Panc1 (cell line): Measurements from ENCODE around the gene BLOC1S2. TPM values are rescaled to one million over a fixed set of nuclear protein-coding genes. Genes with fewer than 3 reads are reported as not detected.

ENCODE experiments used
- ATAC-seq: fragments of 200-7000 bp; cut with Tn5 transposase; 2 replicates; pipeline ENCODE4 v1.9.1; 2020; ENCODE audit warnings: mild to moderate bottlenecking, moderate library complexity
- BruUV-seq: library from RNA; stranded (reverse); fragments of 400-500 nt; replicated peaks from 2 replicates; lab custom pipeline; 2021; lab: Mats Ljungman, UMichigan
- CTCF ChIA-PET: fragments of 300-600 bp; sonication (Branson Sonifier 250); formaldehyde crosslinking; loops from one replicate; lab custom pipeline; 2022; ENCODE audit warnings: antibody characterized with exemption; lab: Charles Lee
- POLR2A ChIA-PET: fragments of 300-600 bp; sonication (Branson Sonifier 250); formaldehyde crosslinking; loops from one replicate; lab custom pipeline; 2022; ENCODE audit warnings: antibody characterized with exemption; lab: Charles Lee
- DNase-seq: peaks from one replicate; pipeline ENCODE4 v3.0.0-alpha.2; 2010; ENCODE audit warnings: low read depth, low spot score
- H3K27ac ChIP-seq: 2 replicates; pipeline ENCODE4 v1.5.1; 2011; ENCODE audit warnings: mild to moderate bottlenecking, low read length, inconsistent platforms
- H3K27me3 ChIP-seq: fragments of 200-500 bp; sonication (Bioruptor generic); 2 replicates; pipeline ENCODE4 v1.6.0; 2014; ENCODE audit warnings: low read length, inconsistent platforms; ENCODE audit not compliant: control insufficient read depth, insufficient read depth
- H3K36me3 ChIP-seq: fragments of 200-500 bp; sonication (Bioruptor generic); 2 replicates; pipeline ENCODE4 v1.5.1; 2014; ENCODE audit warnings: inconsistent platforms, mild to moderate bottlenecking, low read length, moderate library complexity; ENCODE audit not compliant: control insufficient read depth, insufficient read depth
- H3K4me1 ChIP-seq: 2 replicates; pipeline ENCODE4 v1.5.1; 2011; ENCODE audit warnings: inconsistent platforms, mild to moderate bottlenecking, low read length, moderate library complexity; ENCODE audit not compliant: control insufficient read depth, insufficient read depth
- H3K4me3 ChIP-seq, 2 experiments: 2 replicates each; pipeline ENCODE4 v1.5.1; 2011 to 2012; ENCODE audit warnings: low read depth in 2 of 2, low read length in 2 of 2, mild to moderate bottlenecking in 2 of 2, inconsistent platforms in 1 of 2, moderate library complexity in 1 of 2
- H3K9me3 ChIP-seq: fragments of 200-500 bp; sonication (Bioruptor generic); 2 replicates; pipeline ENCODE4 v1.5.1; 2014; ENCODE audit warnings: low read depth, mild to moderate bottlenecking, inconsistent platforms, low read length, moderate library complexity; ENCODE audit not compliant: control insufficient read depth, insufficient read depth
- POLR2AphosphoS5 ChIP-seq: IDR thresholded peaks from 2 replicates; pipeline ENCODE4 v1.6.1; 2012; ENCODE audit warnings: mild to moderate bottlenecking, low read depth, low read length, moderate library complexity
- SIN3A ChIP-seq: IDR thresholded peaks from 2 replicates; pipeline ENCODE4 v1.6.1; 2012; ENCODE audit warnings: low read depth, mild to moderate bottlenecking, low read length, moderate library complexity, borderline replicate concordance; ENCODE audit not compliant: insufficient read depth
- TCF7L2 ChIP-seq: IDR thresholded peaks from 2 replicates; pipeline ENCODE4 v1.6.1; 2011; ENCODE audit warnings: mild to moderate bottlenecking, low read depth, low read length, inconsistent platforms
- in situ Hi-C: cut with HindIII; loops from 2 replicates; pipeline ENCODE4 v1.10.0; 2016; ENCODE audit warnings: low sequenced_read_pairs, low pct_unique_long_range_greater_than_20kb
- intact Hi-C: fragments of 100-400 bp; cut with micrococcal nuclease; formaldehyde crosslinking; loops from one replicate; pipeline ENCODE4 v1.10.0; 2022; ENCODE audit not compliant: unreplicated experiment
- total RNA-seq: library from RNA; stranded (reverse); gene quantifications from one replicate; pipeline ENCODE4 v1.2.1, GENCODE V29; 2021; ENCODE audit not compliant: unreplicated experiment
- TF ChIP-seq, protein P1 (sequence below), 2 experiments: IDR thresholded peaks; 2 replicates each; pipeline ENCODE4 v1.6.1; 2011 to 2012; ENCODE audit warnings: low read depth in 2 of 2, control low read depth in 1 of 2, low read length in 1 of 2, mild to moderate bottlenecking in 1 of 2, moderate library complexity in 1 of 2; ENCODE audit not compliant: insufficient read depth in 1 of 2
- TF ChIP-seq, protein P2 (sequence below): fragments of 450-650 bp; IDR thresholded peaks from 2 replicates; pipeline ENCODE4 v1.5.1; 2017; ENCODE audit warnings: mild to moderate bottlenecking

Gene BLOC1S2
- total RNA-seq, 1 experiment from 2014 or later = 39.3 TPM

DNA sequence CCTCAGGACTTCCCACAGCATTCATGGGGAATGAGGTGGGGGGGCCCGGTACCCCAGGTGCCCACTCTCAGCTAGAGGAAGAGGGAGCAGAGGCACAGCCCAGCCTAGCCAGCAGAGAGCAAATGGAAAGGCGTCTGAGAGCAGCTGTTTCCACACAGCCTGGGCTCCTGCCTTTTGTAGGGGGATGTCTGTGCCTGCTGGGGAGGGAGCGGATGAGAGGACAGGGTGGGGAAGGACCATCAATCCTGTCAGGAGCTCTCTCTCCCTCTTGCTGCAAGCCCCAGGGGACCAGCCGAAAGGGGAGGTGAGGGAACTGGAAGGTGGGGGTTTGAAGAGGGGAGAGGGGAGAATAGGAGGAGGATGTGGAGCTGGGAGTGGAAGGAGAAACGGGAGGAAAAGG, 43.6 kb upstream of the BLOC1S2 start, which contains the start of gene PKD2L1:
TSS of gene PKD2L1 (minus strand) at position 150 of the 400 bp plus-strand sequence. CDS start at position 25, 125 bp downstream.
- Histone ChIP-seq H3K27me3 (peaks cover 21% of the 10 kb centered on the region), H3K9me3 (no peaks in the 10 kb centered on the region), H3K4me1 (no peaks in the 10 kb centered on the region), H3K27ac (no peak within 1 kb of the TSS), H3K36me3 (no peaks in the 10 kb centered on the region), H3K4me3 (no peak within 1 kb of the TSS)
- intact Hi-C loops = no loop called here
- ChIA-PET CTCF (interaction anchor here (0.6 to 1.0 kb wide), 2 partner anchors 12 to 32 kb away, joined by 3 to 6 read pairs; no protein-coding TSS in a partner anchor), POLR2A (interaction anchor here (0.6 kb wide), 2 partner anchors 19 to 108 kb away, joined by 3 read pairs; no protein-coding TSS in a partner anchor)
- in situ Hi-C loops = loop anchor here (10.0 kb wide), 1 partner anchor 105 kb away; no protein-coding TSS in a partner anchor
- no peak for DNase-seq
- no peak for ATAC-seq
- TF ChIP-seq TCF7L2 (no peak), POLR2AphosphoS5 (no peak), SIN3A (no peak)
- TF ChIP-seq, protein P1, sequence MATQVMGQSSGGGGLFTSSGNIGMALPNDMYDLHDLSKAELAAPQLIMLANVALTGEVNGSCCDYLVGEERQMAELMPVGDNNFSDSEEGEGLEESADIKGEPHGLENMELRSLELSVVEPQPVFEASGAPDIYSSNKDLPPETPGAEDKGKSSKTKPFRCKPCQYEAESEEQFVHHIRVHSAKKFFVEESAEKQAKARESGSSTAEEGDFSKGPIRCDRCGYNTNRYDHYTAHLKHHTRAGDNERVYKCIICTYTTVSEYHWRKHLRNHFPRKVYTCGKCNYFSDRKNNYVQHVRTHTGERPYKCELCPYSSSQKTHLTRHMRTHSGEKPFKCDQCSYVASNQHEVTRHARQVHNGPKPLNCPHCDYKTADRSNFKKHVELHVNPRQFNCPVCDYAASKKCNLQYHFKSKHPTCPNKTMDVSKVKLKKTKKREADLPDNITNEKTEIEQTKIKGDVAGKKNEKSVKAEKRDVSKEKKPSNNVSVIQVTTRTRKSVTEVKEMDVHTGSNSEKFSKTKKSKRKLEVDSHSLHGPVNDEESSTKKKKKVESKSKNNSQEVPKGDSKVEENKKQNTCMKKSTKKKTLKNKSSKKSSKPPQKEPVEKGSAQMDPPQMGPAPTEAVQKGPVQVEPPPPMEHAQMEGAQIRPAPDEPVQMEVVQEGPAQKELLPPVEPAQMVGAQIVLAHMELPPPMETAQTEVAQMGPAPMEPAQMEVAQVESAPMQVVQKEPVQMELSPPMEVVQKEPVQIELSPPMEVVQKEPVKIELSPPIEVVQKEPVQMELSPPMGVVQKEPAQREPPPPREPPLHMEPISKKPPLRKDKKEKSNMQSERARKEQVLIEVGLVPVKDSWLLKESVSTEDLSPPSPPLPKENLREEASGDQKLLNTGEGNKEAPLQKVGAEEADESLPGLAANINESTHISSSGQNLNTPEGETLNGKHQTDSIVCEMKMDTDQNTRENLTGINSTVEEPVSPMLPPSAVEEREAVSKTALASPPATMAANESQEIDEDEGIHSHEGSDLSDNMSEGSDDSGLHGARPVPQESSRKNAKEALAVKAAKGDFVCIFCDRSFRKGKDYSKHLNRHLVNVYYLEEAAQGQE (IDR thresholded peaks at IDR 0.05; ENCODE audit: insufficient read depth in 1 of 2, low read depth in 2 of 2, low read length in 1 of 2) = no peak
- TF ChIP-seq, protein P2, sequence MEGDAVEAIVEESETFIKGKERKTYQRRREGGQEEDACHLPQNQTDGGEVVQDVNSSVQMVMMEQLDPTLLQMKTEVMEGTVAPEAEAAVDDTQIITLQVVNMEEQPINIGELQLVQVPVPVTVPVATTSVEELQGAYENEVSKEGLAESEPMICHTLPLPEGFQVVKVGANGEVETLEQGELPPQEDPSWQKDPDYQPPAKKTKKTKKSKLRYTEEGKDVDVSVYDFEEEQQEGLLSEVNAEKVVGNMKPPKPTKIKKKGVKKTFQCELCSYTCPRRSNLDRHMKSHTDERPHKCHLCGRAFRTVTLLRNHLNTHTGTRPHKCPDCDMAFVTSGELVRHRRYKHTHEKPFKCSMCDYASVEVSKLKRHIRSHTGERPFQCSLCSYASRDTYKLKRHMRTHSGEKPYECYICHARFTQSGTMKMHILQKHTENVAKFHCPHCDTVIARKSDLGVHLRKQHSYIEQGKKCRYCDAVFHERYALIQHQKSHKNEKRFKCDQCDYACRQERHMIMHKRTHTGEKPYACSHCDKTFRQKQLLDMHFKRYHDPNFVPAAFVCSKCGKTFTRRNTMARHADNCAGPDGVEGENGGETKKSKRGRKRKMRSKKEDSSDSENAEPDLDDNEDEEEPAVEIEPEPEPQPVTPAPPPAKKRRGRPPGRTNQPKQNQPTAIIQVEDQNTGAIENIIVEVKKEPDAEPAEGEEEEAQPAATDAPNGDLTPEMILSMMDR = no peak
- no TSS peak for BruUV-seq

DNA sequence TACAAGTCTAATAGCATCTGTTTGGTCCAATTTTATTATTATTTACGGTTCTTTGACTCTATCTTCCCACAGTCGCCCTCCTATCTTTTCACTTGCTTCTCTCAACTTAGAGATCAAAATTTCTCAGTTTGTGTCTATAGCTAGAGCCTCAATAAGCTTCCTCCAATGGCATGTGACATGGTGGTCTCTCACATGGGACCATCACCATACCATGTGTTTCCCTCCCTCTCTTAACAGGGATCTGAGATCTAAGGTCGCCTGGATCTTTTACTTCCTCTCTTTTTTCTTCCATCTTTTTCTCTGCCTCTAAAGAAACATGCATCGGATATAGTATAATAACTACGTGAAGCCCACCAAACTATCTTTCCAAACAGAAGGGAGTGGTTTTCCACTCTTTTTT, 41.7 kb upstream of the BLOC1S2 start:
- no peak for TF ChIP-seq SIN3A
- TF ChIP-seq, protein P2 = no peak
- no peak for TF ChIP-seq TCF7L2
- TF ChIP-seq, protein P1 (IDR thresholded peaks at IDR 0.05; ENCODE audit: insufficient read depth in 1 of 2, low read depth in 2 of 2, low read length in 1 of 2) = no peak
- no peak for TF ChIP-seq POLR2AphosphoS5
- CTCF ChIA-PET = interaction anchor here (0.6 kb wide), 1 partner anchor 191 kb away, joined by 3 read pairs; no protein-coding TSS in a partner anchor
- in situ Hi-C loops = no loop called here
- peaks cover 11% of the 10 kb centered on the region for H3K27me3 ChIP-seq
- ATAC-seq = no peak
- no peaks in the 10 kb centered on the region for H3K9me3 ChIP-seq
- H3K36me3 ChIP-seq = no peaks in the 10 kb centered on the region
- no peak for DNase-seq
- no peak overlapping the region for H3K4me3 ChIP-seq
- no peaks in the 10 kb centered on the region for H3K4me1 ChIP-seq
- POLR2A ChIA-PET = interaction anchor here (0.5 kb wide), 1 partner anchor 437 kb away, joined by 3 read pairs; no protein-coding TSS in a partner anchor
- intact Hi-C loops = no loop called here
- no TSS peak for BruUV-seq
- H3K27ac ChIP-seq = no peak overlapping the region
